H1 (cell line): ENCODE data around the gene PXT1. TPM values are rescaled to one million over a fixed set of nuclear protein-coding genes. Genes with fewer than 3 reads are reported as not detected.

Experiments
- CTCF ChIA-PET: fragments of 300-600 bp; sonication (Branson Sonifier 250); formaldehyde crosslinking; loops from one replicate; lab custom pipeline; 2021; ENCODE audit not compliant: partially characterized antibody; lab: Charles Lee
- POLR2A ChIA-PET: fragments of 300-600 bp; sonication (Branson Sonifier 250); formaldehyde crosslinking; loops from one replicate; lab custom pipeline; 2021; ENCODE audit warnings: inconsistent platforms; ENCODE audit not compliant: partially characterized antibody; lab: Charles Lee
- DNase-seq, 2 experiments: peaks; one replicate each; pipeline versions ENCODE4 v3.0.0 to v3.0.0-alpha.2; 2010 to 2022; ENCODE audit warnings: low spot score in 2 of 2, low read depth in 1 of 2, mixed read lengths in 1 of 2
- FAIRE-seq: peaks from 2 replicates; lab custom pipeline; 2011; peaks lifted over from hg19 to GRCh38; lab: Jason Lieb, UNC
- H2AFZ ChIP-seq: 2 replicates; pipeline ENCODE4 v1.8.1; 2012; ENCODE audit warnings: low read length, inconsistent platforms
- H2AK5ac ChIP-seq: 2 replicates; pipeline ENCODE4 v1.6.1; 2013; ENCODE audit warnings: low read depth, low read length
- H2BK120ac ChIP-seq: replicated peaks from 2 replicates; pipeline ENCODE3; 2013; ENCODE audit warnings: low read depth, low read length, inconsistent platforms
- H2BK12ac ChIP-seq: 2 replicates; pipeline ENCODE4 v1.6.1; 2013; ENCODE audit warnings: low read depth, low read length
- H2BK15ac ChIP-seq: 2 replicates; pipeline ENCODE4 v1.6.1; 2013; ENCODE audit warnings: low read length
- H2BK20ac ChIP-seq: 2 replicates; pipeline ENCODE4 v1.6.1; 2013; ENCODE audit warnings: low read length
- H2BK5ac ChIP-seq: 2 replicates; pipeline ENCODE4 v1.6.1; 2013; ENCODE audit warnings: low read depth, low read length
- H3K14ac ChIP-seq: 2 replicates; pipeline ENCODE4 v1.6.1; 2013; ENCODE audit warnings: inconsistent platforms; ENCODE audit not compliant: insufficient read length
- H3K18ac ChIP-seq: 2 replicates; pipeline ENCODE4 v1.6.1; 2013; ENCODE audit warnings: low read length; ENCODE audit errors: extremely low read depth
- H3K23ac ChIP-seq: 2 replicates; pipeline ENCODE4 v1.6.1; 2013; ENCODE audit warnings: inconsistent platforms; ENCODE audit not compliant: insufficient read length
- H3K23me2 ChIP-seq: 2 replicates; pipeline ENCODE4 v1.6.1; 2013; ENCODE audit warnings: low read depth, low read length
- H3K27ac ChIP-seq: 2 replicates; pipeline ENCODE4 v1.6.1; 2011; ENCODE audit warnings: low read depth, low read length, inconsistent platforms
- H3K27me3 ChIP-seq, 4 experiments: replicated peaks in 1 of 4; 1 replicate in 1 of 4; 2 replicates in 3 of 4; pipeline versions ENCODE4 v1.6.1 to v1.8.1; 2011 to 2013; ENCODE audit warnings: low read length in 3 of 4, mild to moderate bottlenecking in 3 of 4, inconsistent platforms in 2 of 4, mixed read lengths in 2 of 4, moderate library complexity in 1 of 4; ENCODE audit not compliant: control insufficient read depth in 3 of 4, insufficient read depth in 3 of 4; ENCODE audit errors: extremely low read depth in 1 of 4
- H3K36me3 ChIP-seq, 4 experiments: 2 replicates each; pipeline versions ENCODE4 v1.6.1 to v1.8.1; 2011 to 2013; ENCODE audit warnings: mild to moderate bottlenecking in 4 of 4, low read length in 3 of 4, moderate library complexity in 2 of 4, control low read depth in 1 of 4, inconsistent platforms in 1 of 4; ENCODE audit not compliant: insufficient read depth in 4 of 4, control insufficient read depth in 2 of 4
- H3K4ac ChIP-seq: replicated peaks from 2 replicates; pipeline ENCODE3; 2013; ENCODE audit warnings: low read length, low read depth, mixed read lengths, inconsistent platforms; ENCODE audit not compliant: insufficient read length
- H3K4me1 ChIP-seq, 4 experiments: replicated peaks in 1 of 4; 1 replicate in 1 of 4; 2 replicates in 3 of 4; pipeline versions ENCODE4 v1.6.1 to v1.8.1; 2011 to 2013; ENCODE audit warnings: low read length in 3 of 4, inconsistent platforms in 2 of 4, mixed read lengths in 1 of 4; ENCODE audit not compliant: insufficient read depth in 4 of 4, control insufficient read depth in 3 of 4
- H3K4me2 ChIP-seq, 2 experiments: 2 replicates each; pipeline versions ENCODE4 v1.6.1 to v1.8.1; 2011 to 2013; ENCODE audit warnings: low read depth in 2 of 2, low read length in 2 of 2, control low read depth in 1 of 2, inconsistent platforms in 1 of 2, mild to moderate bottlenecking in 1 of 2; ENCODE audit not compliant: insufficient read depth in 1 of 2
- H3K4me3 ChIP-seq, 4 experiments: fragments of 200-600, 300-600 bp in 1 of 4; sonication (generic), shearing (Covaris generic), sonication (Bioruptor Twin) in 1 of 4; 2 replicates each; pipeline versions ENCODE4 v1.5.1 to v1.8.1; 2011 to 2016; ENCODE audit warnings: low read length in 4 of 4, low read depth in 3 of 4, control low read depth in 2 of 4, inconsistent platforms in 2 of 4, mild to moderate bottlenecking in 2 of 4, mixed read lengths in 1 of 4, moderate library complexity in 1 of 4; ENCODE audit not compliant: insufficient read depth in 2 of 4; ENCODE audit errors: extremely low read depth in 1 of 4
- H3K56ac ChIP-seq: replicated peaks from 2 replicates; pipeline ENCODE3; 2013; ENCODE audit warnings: low read depth, mild to moderate bottlenecking, mixed read lengths, low read length, inconsistent platforms; ENCODE audit not compliant: insufficient read length
- H3K79me1 ChIP-seq: 2 replicates; pipeline ENCODE4 v1.6.1; 2013; ENCODE audit warnings: low read depth, low read length, control low read depth
- H3K79me2 ChIP-seq, 2 experiments: 2 replicates each; pipeline versions ENCODE4 v1.6.1 to v1.8.1; 2012 to 2013; ENCODE audit warnings: low read length in 2 of 2, mild to moderate bottlenecking in 2 of 2, inconsistent platforms in 1 of 2; ENCODE audit not compliant: insufficient read depth in 2 of 2, control insufficient read depth in 1 of 2
- H3K9ac ChIP-seq, 4 experiments: replicated peaks in 1 of 4; 1 replicate in 1 of 4; 2 replicates in 3 of 4; pipeline versions ENCODE4 v1.6.1 to v1.8.1; 2011 to 2013; ENCODE audit warnings: low read depth in 3 of 4, low read length in 3 of 4, control low read depth in 2 of 4, mild to moderate bottlenecking in 2 of 4, moderate library complexity in 2 of 4, inconsistent platforms in 1 of 4; ENCODE audit errors: extremely low read depth in 1 of 4
- H3K9me3 ChIP-seq, 2 experiments: 2 replicates each; pipeline versions ENCODE4 v1.6.1 to v1.8.1; 2012 to 2013; ENCODE audit warnings: mild to moderate bottlenecking in 2 of 2, moderate library complexity in 2 of 2, control low read depth in 1 of 2, inconsistent platforms in 1 of 2, low read depth in 1 of 2, low read length in 1 of 2, mixed read lengths in 1 of 2; ENCODE audit not compliant: insufficient read depth in 2 of 2
- H4K20me1 ChIP-seq, 2 experiments: replicated peaks in 1 of 2; 2 replicates each; pipeline versions ENCODE3 to v1.8.1; 2011 to 2013; ENCODE audit warnings: inconsistent platforms in 2 of 2, low read length in 2 of 2, mild to moderate bottlenecking in 1 of 2; ENCODE audit not compliant: insufficient read depth in 2 of 2, control insufficient read depth in 1 of 2
- H4K5ac ChIP-seq: 2 replicates; pipeline ENCODE4 v1.6.1; 2013; ENCODE audit warnings: low read length, low read depth, mixed read lengths, inconsistent platforms; ENCODE audit not compliant: insufficient read length
- H4K8ac ChIP-seq: 2 replicates; pipeline ENCODE4 v1.8.0; 2013; ENCODE audit warnings: mild to moderate bottlenecking, moderate library complexity, low read length, inconsistent platforms; ENCODE audit not compliant: insufficient read depth; ENCODE audit errors: extremely low read depth
- H4K91ac ChIP-seq: replicated peaks from 2 replicates; pipeline ENCODE3; 2013; ENCODE audit warnings: low read length, mixed read lengths, inconsistent platforms; ENCODE audit not compliant: insufficient read length
- EGR1 ChIP-seq: IDR thresholded peaks from 2 replicates; pipeline ENCODE4 v1.6.1; 2011; ENCODE audit warnings: low read depth, low read length, borderline replicate concordance
- KDM4A ChIP-seq: IDR thresholded peaks from one replicate; pipeline ENCODE4 v1.7.1; 2012; ENCODE audit warnings: low read depth, mild to moderate bottlenecking, moderate library complexity, low read length, inconsistent platforms; ENCODE audit not compliant: severe bottlenecking
- NANOG ChIP-seq: IDR thresholded peaks from 2 replicates; pipeline ENCODE4 v1.6.1; 2011; ENCODE audit warnings: low read length, low read depth, mild to moderate bottlenecking, inconsistent platforms; ENCODE audit not compliant: insufficient read depth, poor library complexity, severe bottlenecking
- SP1 ChIP-seq: IDR thresholded peaks from 2 replicates; pipeline ENCODE4 v1.6.1; 2011; ENCODE audit warnings: low read depth, low read length
- TAF1 ChIP-seq: IDR thresholded peaks from 2 replicates; pipeline ENCODE4 v1.6.1; 2011; ENCODE audit warnings: mild to moderate bottlenecking, low read depth, low read length
- TBP ChIP-seq: IDR thresholded peaks from 2 replicates; pipeline ENCODE4 v1.6.1; 2011; ENCODE audit warnings: low read depth, low read length, improper control_type of control experiment
- ZNF274 ChIP-seq: IDR thresholded peaks from 2 replicates; pipeline ENCODE4 v1.7.0; 2012; ENCODE audit warnings: low read length, borderline replicate concordance; ENCODE audit errors: extremely low read depth
- WGBS, 2 experiments: shearing (Covaris generic) in 1 of 2; methylation state at CpG; one replicate each; pipeline versions ENCODE4 v1.1.6 to v1.1.7; 2013 to 2015; ENCODE audit warnings: low lambda C conversion rate in 2 of 2, mixed read lengths in 2 of 2, inconsistent platforms in 1 of 2, low coverage in 1 of 2, missing lambda C conversion rate in 1 of 2; ENCODE audit not compliant: insufficient replicate concordance in 2 of 2, insufficient coverage in 1 of 2, insufficient read length in 1 of 2; ENCODE audit errors: extremely low coverage in 1 of 2, missing lambda C conversion rate in 1 of 2; 5-methylcytosine and 5-hydroxymethylcytosine counted together
- polyA plus RNA-seq, 7 experiments: library from polyadenylated mRNA; depleted of rRNA in 3 of 7; stranded (reverse) in 5 of 7; unstranded in 2 of 7; fragments of >200 nt in 5 of 7; fragments of 200-250 nt in 2 of 7; gene quantifications; 1 replicate in 5 of 7; 2 replicates in 1 of 7; 4 replicates in 1 of 7; pipeline versions ENCODE4 v1.2.1 to v1.2.3, GENCODE V29; 2011 to 2013; ENCODE audit warnings: missing spikeins in 2 of 7, mixed read lengths in 2 of 7
- total RNA-seq: library from RNA; stranded (reverse); fragmentation: NEBNext Ultra II Directional; extraction: Animal tissue kit (Norgen Biotek cat#: 25700); gene quantifications from 2 replicates; pipeline ENCODE4 v1.2.1, GENCODE V29; 2021
- TF ChIP-seq, protein P1 (sequence below): IDR thresholded peaks from 2 replicates; pipeline ENCODE4 v1.6.1; 2011; ENCODE audit warnings: low read depth, mild to moderate bottlenecking, low read length; ENCODE audit not compliant: insufficient read depth

Gene PXT1
- total and polyA plus RNA-seq, 2 of the 8 experiments (the other 6 are each of a cell fraction or from before 2014, with no cell fraction given) = 0.06 TPM; not detected in 1

DNA sequence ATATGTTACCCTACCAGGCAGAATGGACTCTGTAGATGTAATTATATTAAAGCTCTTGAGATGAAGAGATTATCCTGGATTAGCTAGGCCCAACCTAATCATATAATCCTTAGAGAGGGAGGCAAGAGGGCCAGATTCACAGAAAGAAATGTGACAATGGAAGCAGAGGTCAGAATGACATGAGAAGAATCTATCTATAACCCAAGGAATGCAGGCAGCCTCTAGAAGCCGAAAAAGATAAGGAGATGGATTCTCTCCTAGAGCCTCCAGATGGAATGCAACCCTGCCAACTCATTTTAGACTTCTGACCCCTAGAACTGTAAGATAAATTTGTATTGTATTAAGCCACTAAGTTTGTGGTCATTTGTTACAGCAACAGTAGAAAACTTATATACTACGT lies 12.3 kb downstream of the PXT1 start:
- H2BK12ac ChIP-seq = no peak overlapping the region
- H2AFZ ChIP-seq = no peak overlapping the region
- H4K91ac ChIP-seq = no peak overlapping the region
- WGBS, 2 experiments = 82% methylated on average over 2 of the region's 2 CpGs; no CpG with 5 or more reads in 1 of the 2 experiments
- H3K27ac ChIP-seq = no peak overlapping the region
- POLR2A ChIA-PET = no interaction called here
- H3K4me3 ChIP-seq = no peak overlapping the region
- no peaks in the 10 kb centered on the region for H3K27me3 ChIP-seq
- H4K8ac ChIP-seq = no peak overlapping the region
- no peak overlapping the region for H3K14ac ChIP-seq
- no peak overlapping the region for H2BK5ac ChIP-seq
- H3K23me2 ChIP-seq = no peaks in the 10 kb centered on the region
- H3K23ac ChIP-seq = no peak overlapping the region
- no peak overlapping the region for H2BK120ac ChIP-seq
- no peak overlapping the region for H2BK20ac ChIP-seq
- no peaks in the 10 kb centered on the region for H3K9me3 ChIP-seq
- no peaks in the 10 kb centered on the region for H3K36me3 ChIP-seq
- H3K4ac ChIP-seq = no peak overlapping the region
- H4K20me1 ChIP-seq = no peaks in the 10 kb centered on the region
- H3K56ac ChIP-seq = no peak overlapping the region
- H3K18ac ChIP-seq = no peak overlapping the region
- no peaks in the 10 kb centered on the region for H3K79me1 ChIP-seq
- CTCF ChIA-PET = interaction anchor here (0.7 to 1.2 kb wide), 2 partner anchors 9 to 13 kb away, joined by 3 to 4 read pairs; no protein-coding TSS in a partner anchor
- no peaks in the 10 kb centered on the region for H3K79me2 ChIP-seq
- H4K5ac ChIP-seq = no peak overlapping the region
- no peak overlapping the region for H2AK5ac ChIP-seq
- H2BK15ac ChIP-seq = no peak overlapping the region
- no peak for FAIRE-seq
- H3K9ac ChIP-seq = no peak overlapping the region
- H3K4me2 ChIP-seq = no peak overlapping the region
- H3K4me1 ChIP-seq = no peaks in the 10 kb centered on the region
- no peak for DNase-seq
- TF ChIP-seq KDM4A (no peak), NANOG (no peak), SP1 (no peak), TAF1 (no peak), TBP (no peak), ZNF274 (no peak), EGR1 (no peak)
- TF ChIP-seq, protein P1, sequence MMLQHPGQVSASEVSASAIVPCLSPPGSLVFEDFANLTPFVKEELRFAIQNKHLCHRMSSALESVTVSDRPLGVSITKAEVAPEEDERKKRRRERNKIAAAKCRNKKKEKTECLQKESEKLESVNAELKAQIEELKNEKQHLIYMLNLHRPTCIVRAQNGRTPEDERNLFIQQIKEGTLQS = no peak
